DMS153 treated with DMSO at 0.1 percent for 48 hours (cell line): Measurements from ENCODE around the gene HMBS.
"Not testable (repeated sequence)": the region's sequence is repeated elsewhere in the genome, so short reads cannot be mapped to it uniquely, and the experiment has no call there.

ENCODE experiments used
- DNase-seq: peaks from one replicate; lab custom pipeline; 2025; ENCODE audit not compliant: unreplicated experiment; lab: John Stamatoyannopoulos, UW

Gene HMBS

GRCh38 chr11:119118227-119118626 lies 33.5 kb downstream of the HMBS start:
- DNase-seq = no peak

GRCh38 chr11:119118946-119119345 lies 34.3 kb downstream of the HMBS start:
- DNase-seq = no peak

DNA sequence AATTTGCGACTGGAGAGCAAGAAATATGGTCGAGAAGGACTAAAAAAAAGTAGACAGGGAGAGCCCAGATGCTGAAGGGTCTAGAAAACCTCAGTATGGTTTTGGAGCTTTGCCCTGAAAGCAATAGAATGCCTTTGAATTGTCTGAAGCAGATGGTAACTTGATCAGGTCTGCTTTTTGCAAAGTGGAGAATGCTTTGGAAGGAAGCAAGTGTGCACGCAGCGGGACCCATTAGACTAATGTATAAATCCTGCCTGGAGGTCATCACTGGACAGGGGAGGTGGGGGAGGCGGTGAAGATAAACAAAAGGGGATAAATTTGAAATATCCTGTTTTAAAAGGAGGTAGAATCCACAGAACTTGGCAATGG lies 35.9 kb downstream of the HMBS start:
- no peak for DNase-seq

GRCh38 chr11:119121008-119121810 lies 36.5 kb downstream of the HMBS start, which contains the start of gene HINFP:
TSS of gene HINFP (plus strand) at chr11:119121580. CDS start at chr11:119126945, 5,365 bp downstream.
- peak; percentile 95 for DNase-seq

GRCh38 chr11:119121811-119122124 lies 37.1 kb downstream of the HMBS start:
- DNase-seq = no peak

DNA sequence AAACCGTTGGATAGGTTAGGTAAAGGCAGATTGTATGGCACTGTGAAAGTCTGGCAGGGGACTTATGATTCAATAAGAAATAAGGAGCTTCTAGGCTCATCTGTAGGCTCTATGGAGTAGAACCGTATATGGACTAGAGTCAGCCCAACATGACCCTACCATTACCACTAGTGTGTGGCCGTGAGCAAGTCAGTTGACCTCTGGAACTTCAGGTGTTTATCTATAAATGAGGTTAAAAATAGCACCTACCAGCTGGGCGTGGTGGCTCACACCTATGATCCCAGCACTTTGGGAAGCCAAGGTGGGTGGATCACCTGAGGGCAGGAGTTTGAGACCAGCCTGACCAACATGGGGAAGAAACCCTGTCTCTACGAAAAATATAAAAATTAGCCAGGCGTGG lies 41.1 kb downstream of the HMBS start:
- no peak for DNase-seq

GRCh38 chr11:119126675-119127268 lies 42.1 kb downstream of the HMBS start:
- DNase-seq = no peak

DNA sequence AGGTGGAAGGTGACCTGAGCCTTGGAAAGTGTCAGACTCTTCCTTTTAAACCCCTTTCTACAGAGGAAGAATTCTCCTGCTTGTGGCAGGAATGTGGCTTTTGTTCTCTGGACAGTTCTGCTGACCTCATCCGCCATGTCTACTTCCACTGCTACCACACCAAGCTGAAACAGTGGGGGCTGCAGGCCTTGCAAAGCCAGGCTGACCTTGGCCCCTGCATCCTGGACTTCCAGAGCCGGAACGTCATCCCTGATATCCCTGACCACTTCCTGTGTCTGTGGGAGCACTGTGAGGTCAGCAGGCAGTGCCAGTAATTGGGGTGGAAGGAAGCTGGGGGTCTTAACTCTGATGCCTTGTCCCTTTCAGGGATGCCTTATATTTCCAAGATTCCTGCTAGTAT lies 46.0 kb downstream of the HMBS start:
- DNase-seq = no peak

DNA sequence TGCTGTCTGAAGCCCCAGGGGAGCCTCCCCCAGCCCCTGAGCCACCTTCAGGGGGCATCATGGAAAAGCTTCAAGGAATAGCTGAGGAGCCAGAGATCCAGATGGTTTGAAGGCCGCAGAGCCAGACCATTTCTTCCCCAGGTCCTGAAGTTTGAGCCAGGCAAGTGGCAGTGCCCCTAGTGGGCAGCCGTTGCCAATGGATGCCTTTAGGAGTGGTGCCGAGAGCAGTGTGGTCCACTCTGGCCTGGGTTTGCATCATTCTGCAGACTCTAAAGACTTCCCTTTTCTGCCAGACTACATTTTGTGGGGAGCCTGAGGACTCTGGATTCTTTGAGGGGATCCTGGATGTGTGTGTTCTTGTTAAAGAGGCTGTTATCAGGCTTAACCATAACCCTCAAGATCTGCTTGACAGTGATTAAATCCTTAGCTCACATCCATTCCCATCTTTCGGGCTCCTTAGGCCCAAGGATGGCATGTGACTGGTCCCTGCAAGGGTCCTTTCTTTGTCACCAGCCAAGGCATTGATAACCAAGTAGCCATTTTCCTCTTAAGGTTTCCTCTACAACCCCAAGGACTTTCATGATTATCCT lies 49.8 kb downstream of the HMBS start:
- DNase-seq = no peak

- DNase-seq = not testable (repeated sequence)
Observed at GRCh38 chr11:119139276-119139675, 54.6 kb downstream of the HMBS start.
